Activated naive CD8-positive, alpha-beta T cell treated with anti-CD3 and anti-CD28 coated beads for 36 hours (primary cell): ENCODE results near the gene EFCAB11. TPM values are rescaled to one million over a fixed set of nuclear protein-coding genes. Genes with fewer than 3 reads are reported as not detected.

Experiments
- DNase-seq: peaks from one replicate; pipeline ENCODE4 v3.0.0; 2021
- H3K27ac Mint-ChIP-seq: one replicate; pipeline ENCODE4 v1.8.0; 2022; ENCODE audit warnings: mild to moderate bottlenecking, moderate library complexity, mixed read lengths
- H3K27me3 Mint-ChIP-seq: one replicate; pipeline ENCODE4 v1.8.0; 2022; ENCODE audit warnings: mild to moderate bottlenecking, mixed read lengths
- H3K36me3 Mint-ChIP-seq: one replicate; pipeline ENCODE4 v1.8.0; 2021; ENCODE audit warnings: mild to moderate bottlenecking, mixed read lengths
- H3K4me1 Mint-ChIP-seq: one replicate; pipeline ENCODE4 v1.8.0; 2021; ENCODE audit warnings: mixed read lengths
- H3K4me3 Mint-ChIP-seq: one replicate; pipeline ENCODE4 v1.8.0; 2022; ENCODE audit warnings: mild to moderate bottlenecking, moderate library complexity, mixed read lengths
- H3K9me3 Mint-ChIP-seq: one replicate; pipeline ENCODE4 v1.8.0; 2022; ENCODE audit warnings: mixed read lengths
- total RNA-seq, 2 experiments: library from RNA; stranded (reverse); gene quantifications; one replicate each; pipeline ENCODE4 v1.2.3, GENCODE V29; 2021

Gene EFCAB11
- total RNA-seq, 2 experiments from 2014 or later = 8.3 TPM

DNA sequence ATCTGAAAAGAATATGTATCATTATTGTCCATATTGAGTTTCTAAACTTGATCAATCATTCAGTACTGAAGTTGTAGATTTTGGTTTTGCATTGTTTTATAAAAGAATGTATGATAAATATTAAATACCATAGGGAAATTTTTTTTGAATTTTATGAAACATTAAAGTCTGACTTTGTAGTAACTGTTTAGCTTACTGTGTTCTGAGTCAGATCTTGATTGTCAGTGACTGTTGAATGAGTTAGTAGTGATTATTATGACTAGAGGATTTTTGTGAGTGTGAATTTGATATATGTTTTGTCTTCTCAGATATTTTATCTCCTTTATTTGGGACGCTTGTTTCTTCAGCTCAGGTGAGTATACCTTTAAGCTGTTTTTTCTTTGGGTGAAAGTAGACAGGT, 11.3 kb upstream of the EFCAB11 start:
- Mint-ChIP-seq H3K27me3 (no peaks in the 10 kb centered on the region), H3K9me3 (peaks cover under 1% of the 10 kb centered on the region), H3K27ac (no peak overlapping the region), H3K36me3 (peaks cover 59% of the 10 kb centered on the region), H3K4me1 (peaks cover 37% of the 10 kb centered on the region), H3K4me3 (no peak overlapping the region)
- DNase-seq = no peak

- H3K27me3 Mint-ChIP-seq = no peaks in the 10 kb centered on the region
- H3K36me3 Mint-ChIP-seq = peaks cover 64% of the 10 kb centered on the region
- DNase-seq = no peak
- no peak overlapping the region for H3K27ac Mint-ChIP-seq
- no peak overlapping the region for H3K4me3 Mint-ChIP-seq
- H3K9me3 Mint-ChIP-seq = peaks cover 5% of the 10 kb centered on the region
- peaks cover 54% of the 10 kb centered on the region for H3K4me1 Mint-ChIP-seq
These were observed 8.9 kb upstream of the EFCAB11 start for GRCh38 chr14:89963288-89963978.

DNA sequence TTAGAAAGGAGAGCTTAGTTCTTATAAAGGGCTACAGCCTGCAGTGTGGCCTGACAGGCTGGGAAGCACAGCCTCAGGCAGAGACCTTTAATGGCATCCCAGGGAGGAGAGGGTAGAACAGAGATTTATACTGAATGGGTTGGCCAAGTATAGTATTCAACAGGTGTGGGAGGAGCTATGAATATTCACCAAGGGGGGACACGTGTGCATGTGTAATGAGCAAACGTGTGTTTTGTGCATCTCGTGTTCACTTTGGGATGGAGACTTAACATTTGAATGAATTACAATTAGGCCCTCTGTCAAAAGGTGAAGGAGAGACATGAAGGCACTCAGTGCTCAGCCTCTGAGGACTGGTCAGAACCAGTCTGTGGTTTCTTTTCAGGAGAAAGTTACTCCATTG, 6.4 kb upstream of the EFCAB11 start:
- Mint-ChIP-seq H3K27ac (peak overlapping the region; percentile 81), H3K9me3 (peaks cover 9% of the 10 kb centered on the region), H3K4me1 (peaks cover 69% of the 10 kb centered on the region), H3K4me3 (peak overlapping the region; percentile 35), H3K27me3 (no peaks in the 10 kb centered on the region), H3K36me3 (peaks cover 79% of the 10 kb centered on the region)
- DNase-seq = no peak

- Mint-ChIP-seq H3K27me3 (no peaks in the 10 kb centered on the region), H3K4me3 (peak overlapping the region; percentile 55), H3K4me1 (peaks cover 62% of the 10 kb centered on the region), H3K9me3 (peaks cover 9% of the 10 kb centered on the region), H3K27ac (peak overlapping the region; percentile 81), H3K36me3 (peaks cover 72% of the 10 kb centered on the region)
- no peak for DNase-seq
These were observed 5.4 kb upstream of the EFCAB11 start for GRCh38 chr14:89959853-89960445.

- H3K4me3 Mint-ChIP-seq = no peak overlapping the region
- peak overlapping the region; percentile 81 for H3K27ac Mint-ChIP-seq
- peaks cover 9% of the 10 kb centered on the region for H3K9me3 Mint-ChIP-seq
- H3K27me3 Mint-ChIP-seq = no peaks in the 10 kb centered on the region
- H3K36me3 Mint-ChIP-seq = peaks cover 66% of the 10 kb centered on the region
- DNase-seq = no peak
- peaks cover 56% of the 10 kb centered on the region for H3K4me1 Mint-ChIP-seq
These were observed 4.4 kb upstream of the EFCAB11 start for GRCh38 chr14:89958966-89959365.

GRCh38 chr14:89957791-89958190, 3.3 kb upstream of the EFCAB11 start:
- peaks cover 54% of the 10 kb centered on the region for H3K36me3 Mint-ChIP-seq
- H3K4me1 Mint-ChIP-seq = peaks cover 55% of the 10 kb centered on the region
- peak overlapping the region; percentile 96 for H3K27ac Mint-ChIP-seq
- no peaks in the 10 kb centered on the region for H3K27me3 Mint-ChIP-seq
- no peak for DNase-seq
- H3K4me3 Mint-ChIP-seq = peak overlapping the region; percentile 92
- H3K9me3 Mint-ChIP-seq = peaks cover 9% of the 10 kb centered on the region

GRCh38 chr14:89957376-89957775, 2.8 kb upstream of the EFCAB11 start:
- Mint-ChIP-seq H3K27me3 (no peaks in the 10 kb centered on the region), H3K9me3 (peaks cover 9% of the 10 kb centered on the region), H3K27ac (peak overlapping the region; percentile 96), H3K4me1 (peaks cover 52% of the 10 kb centered on the region), H3K4me3 (peak overlapping the region; percentile 92), H3K36me3 (peaks cover 51% of the 10 kb centered on the region)
- no peak for DNase-seq

DNA sequence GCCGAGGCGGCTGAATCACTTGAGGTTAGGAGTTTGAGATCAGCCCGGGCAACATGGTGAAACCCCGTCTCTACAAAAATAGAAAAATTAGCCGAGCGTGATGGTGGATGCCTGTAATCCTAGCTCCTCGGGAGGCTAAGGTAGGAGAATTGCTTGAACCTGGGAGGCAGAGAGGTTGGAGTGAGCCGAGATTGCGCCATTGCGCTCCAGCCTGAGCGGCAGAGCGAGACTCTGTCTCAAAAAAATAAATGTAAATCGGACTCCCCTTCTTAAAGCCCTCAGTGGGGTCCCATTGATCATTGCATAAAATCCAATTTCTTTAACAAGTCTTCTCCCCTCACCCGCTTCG, 2.1 kb upstream of the EFCAB11 start:
- no peak for DNase-seq
- Mint-ChIP-seq H3K36me3 (peaks cover 45% of the 10 kb centered on the region), H3K4me1 (peaks cover 47% of the 10 kb centered on the region), H3K27ac (peak overlapping the region; percentile 96), H3K9me3 (peaks cover 9% of the 10 kb centered on the region), H3K4me3 (peak overlapping the region; percentile 92), H3K27me3 (no peaks in the 10 kb centered on the region)

- peak within 1 kb of the TSS; percentile 96 for H3K27ac Mint-ChIP-seq
- DNase-seq = peak; percentile 97
- no peaks in the 10 kb centered on the region for H3K27me3 Mint-ChIP-seq
- H3K4me3 Mint-ChIP-seq = peak within 1 kb of the TSS; percentile 92
- peaks cover 40% of the 10 kb centered on the region for H3K4me1 Mint-ChIP-seq
- peaks cover 9% of the 10 kb centered on the region for H3K9me3 Mint-ChIP-seq
- peaks cover 39% of the 10 kb centered on the region for H3K36me3 Mint-ChIP-seq
These were observed 1.5 kb upstream of the EFCAB11 start, which contains the start of gene TDP1 for GRCh38 chr14:89955745-89956660. TDP1 (plus strand) TSS chr14:89955927; CDS start chr14:89963115, 7,188 bp downstream.

DNA sequence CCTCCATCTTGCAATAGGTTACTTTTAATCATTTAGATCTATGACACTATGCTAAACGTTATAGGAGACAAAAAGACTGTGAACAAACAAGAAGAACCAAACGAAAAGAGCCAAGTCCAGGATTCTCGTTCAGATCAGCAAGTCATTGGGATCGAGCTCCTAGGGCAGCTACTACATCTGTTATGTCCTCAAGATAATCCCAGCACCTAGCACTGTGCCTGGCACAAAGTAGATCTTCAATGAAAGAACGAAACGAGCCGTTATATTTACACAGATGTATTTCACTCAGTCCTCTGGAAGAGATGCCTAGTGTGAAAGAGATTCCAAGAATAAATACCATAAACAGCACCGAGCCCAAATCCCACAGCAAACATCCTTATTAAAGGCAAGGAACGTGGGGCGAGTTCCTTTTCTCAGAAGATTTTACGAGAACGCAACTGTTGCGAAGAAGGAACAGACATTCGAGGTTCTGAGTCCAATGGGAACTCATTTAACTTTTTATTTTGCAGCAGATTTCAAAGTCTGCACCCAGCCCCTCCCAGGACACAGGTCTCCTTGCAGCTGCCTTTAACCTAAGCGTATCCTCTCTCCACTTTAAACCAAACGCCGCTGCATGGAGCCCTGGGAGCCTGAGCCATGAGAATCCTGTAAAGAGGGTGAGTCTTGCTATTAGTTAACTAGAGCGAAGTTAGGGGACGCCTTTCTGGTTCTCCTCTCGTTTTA, 653 bp upstream of the EFCAB11 start:
- peak overlapping the region; percentile 86 for H3K27ac Mint-ChIP-seq
- H3K36me3 Mint-ChIP-seq = peaks cover 33% of the 10 kb centered on the region
- no peak for DNase-seq
- no peaks in the 10 kb centered on the region for H3K27me3 Mint-ChIP-seq
- peaks cover 5% of the 10 kb centered on the region for H3K9me3 Mint-ChIP-seq
- peak overlapping the region; percentile 92 for H3K4me3 Mint-ChIP-seq
- H3K4me1 Mint-ChIP-seq = peaks cover 32% of the 10 kb centered on the region

DNA sequence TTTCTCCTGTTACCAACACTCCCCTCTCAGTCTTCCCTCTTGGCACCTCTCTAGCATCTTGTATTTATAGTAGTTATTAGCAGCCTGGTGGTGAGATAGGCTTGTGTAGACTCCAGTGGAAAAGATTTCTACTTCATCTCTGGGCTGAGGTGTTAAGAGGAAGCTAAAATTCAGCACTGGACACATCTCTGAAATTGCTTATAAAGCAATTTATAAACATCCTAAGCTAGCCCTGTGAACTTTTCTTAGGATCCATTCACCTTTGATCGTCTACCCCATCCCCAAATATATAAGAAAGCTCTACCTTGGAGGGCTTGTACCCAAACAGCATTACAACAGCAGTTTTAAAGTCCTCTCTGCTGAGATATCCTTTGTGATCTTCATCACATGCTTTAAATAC, 928 bp downstream of the EFCAB11 start:
- no peak for DNase-seq
- Mint-ChIP-seq H3K27ac (no peak overlapping the region), H3K27me3 (no peaks in the 10 kb centered on the region), H3K4me1 (peaks cover 22% of the 10 kb centered on the region), H3K36me3 (peaks cover 27% of the 10 kb centered on the region), H3K9me3 (peaks cover 5% of the 10 kb centered on the region), H3K4me3 (peak overlapping the region; percentile 92)

DNA sequence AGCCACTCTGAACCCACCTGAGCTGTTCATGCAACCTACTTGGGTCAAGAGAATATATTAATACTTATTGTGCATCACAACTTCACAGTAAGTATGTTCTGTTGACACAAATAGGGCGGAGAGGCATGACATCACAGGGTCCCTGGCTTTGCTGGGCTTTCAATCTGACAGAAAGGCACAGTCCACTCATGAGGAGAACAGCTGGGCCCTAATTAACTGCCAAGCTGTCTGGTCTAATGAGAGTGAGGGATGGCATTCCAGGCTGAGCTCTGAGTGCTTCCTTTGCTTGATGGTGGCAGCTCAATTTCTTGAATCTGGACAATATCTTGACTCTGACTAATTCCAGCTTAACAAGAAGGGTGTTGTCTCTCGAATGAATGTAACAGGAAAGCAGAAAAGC, 2.0 kb downstream of the EFCAB11 start:
- Mint-ChIP-seq H3K4me3 (no peak overlapping the region), H3K9me3 (peaks cover 1% of the 10 kb centered on the region), H3K4me1 (peaks cover 13% of the 10 kb centered on the region), H3K27ac (no peak overlapping the region), H3K36me3 (peaks cover 22% of the 10 kb centered on the region), H3K27me3 (no peaks in the 10 kb centered on the region)
- DNase-seq = no peak

DNA sequence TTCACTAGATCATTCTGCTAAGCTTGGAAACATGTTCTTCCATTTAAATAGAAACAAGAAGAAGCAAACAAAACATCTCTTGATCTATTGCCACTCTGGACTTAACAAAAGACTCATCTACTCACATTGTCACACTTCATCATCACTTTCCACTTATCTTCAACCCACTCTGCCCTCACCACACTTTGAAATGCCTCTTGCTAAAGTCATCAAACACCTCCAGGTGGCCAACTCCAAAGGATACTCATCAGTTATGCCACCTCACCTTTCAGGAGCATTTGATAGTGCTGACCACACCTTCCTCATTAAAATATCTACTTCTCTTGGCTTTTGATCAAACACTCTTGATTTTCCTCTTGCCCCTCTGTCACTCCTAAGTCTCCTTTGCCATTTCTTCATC, 7.2 kb downstream of the EFCAB11 start:
- no peaks in the 10 kb centered on the region for H3K9me3 Mint-ChIP-seq
- H3K27me3 Mint-ChIP-seq = no peaks in the 10 kb centered on the region
- H3K4me1 Mint-ChIP-seq = no peaks in the 10 kb centered on the region
- no peak for DNase-seq
- H3K36me3 Mint-ChIP-seq = peaks cover 10% of the 10 kb centered on the region
- no peak overlapping the region for H3K27ac Mint-ChIP-seq
- H3K4me3 Mint-ChIP-seq = no peak overlapping the region

GRCh38 chr14:89941830-89942377, 12.6 kb downstream of the EFCAB11 start:
- Mint-ChIP-seq H3K4me1 (peaks cover 3% of the 10 kb centered on the region), H3K4me3 (no peak overlapping the region), H3K36me3 (no peaks in the 10 kb centered on the region), H3K27ac (no peak overlapping the region), H3K27me3 (no peaks in the 10 kb centered on the region), H3K9me3 (no peaks in the 10 kb centered on the region)
- DNase-seq = no peak
